CD14-positive monocyte (primary cell): ENCODE measurements around the gene ERCC1. TPM values are rescaled to one million over a fixed set of nuclear protein-coding genes. Genes with fewer than 3 reads are reported as not detected.

ENCODE experiments used
- DNase-seq, 3 donors: peaks; one replicate each; pipeline ENCODE4 v3.0.0-alpha.2; 2011 to 2022
- H2AFZ ChIP-seq: 2 replicates; pipeline ENCODE4 v1.6.0; 2012; ENCODE audit warnings: mild to moderate bottlenecking, low read depth, low read length, inconsistent platforms; ENCODE audit not compliant: insufficient read depth, poor library complexity, severe bottlenecking
- H3K27ac ChIP-seq, 2 donors: 1 replicate in 1 of 2; 2 replicates in 1 of 2; pipeline ENCODE4 v1.5.1; 2012 to 2013; ENCODE audit warnings: low read length in 2 of 2, control low read depth in 1 of 2, inconsistent platforms in 1 of 2, low read depth in 1 of 2, mild to moderate bottlenecking in 1 of 2
- H3K27me3 ChIP-seq, 2 donors: one replicate each; pipeline versions ENCODE4 v1.6.0 to v1.6.1; 2011 to 2013; ENCODE audit warnings: low read length in 2 of 2; ENCODE audit not compliant: control insufficient read depth in 2 of 2, insufficient read depth in 2 of 2
- H3K36me3 ChIP-seq, 2 donors: replicated peaks in 1 of 2; 1 replicate in 1 of 2; 2 replicates in 1 of 2; pipeline versions ENCODE4 v1.5.1 to v1.6.1; 2012 to 2013; ENCODE audit warnings: low read length in 2 of 2, control low read depth in 1 of 2, inconsistent platforms in 1 of 2, mild to moderate bottlenecking in 1 of 2; ENCODE audit not compliant: insufficient read depth in 2 of 2, control insufficient read depth in 1 of 2
- H3K4me1 ChIP-seq, 2 donors: 1 replicate in 1 of 2; 2 replicates in 1 of 2; pipeline versions ENCODE4 v1.5.1 to v1.6.1; 2012 to 2013; ENCODE audit warnings: low read length in 2 of 2, control low read depth in 1 of 2, inconsistent platforms in 1 of 2, mild to moderate bottlenecking in 1 of 2, moderate library complexity in 1 of 2; ENCODE audit not compliant: insufficient read depth in 2 of 2, control insufficient read depth in 1 of 2
- H3K4me2 ChIP-seq: replicated peaks from 2 replicates; pipeline ENCODE3; 2012; ENCODE audit warnings: low read length, moderate library complexity, mild to moderate bottlenecking; ENCODE audit not compliant: poor library complexity, severe bottlenecking; ENCODE audit errors: extremely low read depth
- H3K4me3 ChIP-seq, 3 experiments: fragments of 200-600 bp in 1 of 3; sonication (generic) in 1 of 3; replicated peaks in 1 of 3; 1 replicate in 2 of 3; 2 replicates in 1 of 3; pipeline ENCODE4 v1.5.1; 2011 to 2013; ENCODE audit warnings: low read length in 3 of 3, mild to moderate bottlenecking in 3 of 3, control low read depth in 2 of 3, low read depth in 2 of 3, inconsistent platforms in 1 of 3, moderate library complexity in 1 of 3
- H3K79me2 ChIP-seq: 2 replicates; pipeline ENCODE4 v1.6.0; 2012; ENCODE audit warnings: mild to moderate bottlenecking, control low read depth, inconsistent platforms, low read length, moderate library complexity; ENCODE audit not compliant: insufficient read depth
- H3K9ac ChIP-seq: 2 replicates; pipeline ENCODE4 v1.6.0; 2017; ENCODE audit warnings: low read length, mild to moderate bottlenecking; ENCODE audit not compliant: insufficient read depth, poor library complexity, severe bottlenecking
- H3K9me3 ChIP-seq, 2 donors: replicated peaks in 1 of 2; 1 replicate in 1 of 2; 2 replicates in 1 of 2; pipeline versions ENCODE4 v1.5.1 to v1.6.1; 2012 to 2013; ENCODE audit warnings: low read length in 2 of 2, control low read depth in 1 of 2; ENCODE audit not compliant: control insufficient read depth in 1 of 2, insufficient read depth in 1 of 2
- H4K20me1 ChIP-seq: 2 replicates; pipeline ENCODE4 v1.6.0; 2012; ENCODE audit warnings: mild to moderate bottlenecking, low read length, control low read depth, moderate library complexity; ENCODE audit not compliant: insufficient read depth
- H3K27ac Mint-ChIP-seq, 7 donors: one replicate each; pipeline ENCODE4 v1.8.0; 2020; ENCODE audit warnings: mild to moderate bottlenecking in 7 of 7, mixed read lengths in 7 of 7, moderate library complexity in 6 of 7, inconsistent platforms in 2 of 7
- H3K27me3 Mint-ChIP-seq, 3 donors: one replicate each; pipeline ENCODE4 v1.8.0; 2021 to 2022; ENCODE audit warnings: low read depth in 3 of 3, mild to moderate bottlenecking in 3 of 3, mixed read lengths in 3 of 3, moderate library complexity in 3 of 3, inconsistent platforms in 1 of 3
- H3K36me3 Mint-ChIP-seq, 2 donors: one replicate each; pipeline ENCODE4 v1.8.0; 2020; ENCODE audit warnings: mixed read lengths in 2 of 2, inconsistent platforms in 1 of 2, mild to moderate bottlenecking in 1 of 2
- H3K4me1 Mint-ChIP-seq: one replicate; pipeline ENCODE4 v1.8.0; 2020; ENCODE audit warnings: mild to moderate bottlenecking, mixed read lengths
- H3K4me3 Mint-ChIP-seq, 2 donors: one replicate each; pipeline ENCODE4 v1.8.0; 2020; ENCODE audit warnings: mild to moderate bottlenecking in 2 of 2, mixed read lengths in 2 of 2, moderate library complexity in 1 of 2
- H3K9me3 Mint-ChIP-seq, 7 donors: one replicate each; pipeline ENCODE4 v1.8.0; 2020 to 2022; ENCODE audit warnings: mixed read lengths in 7 of 7, mild to moderate bottlenecking in 6 of 7, moderate library complexity in 6 of 7, inconsistent platforms in 2 of 7
- WGBS: methylation state at CpG from one replicate; pipeline ENCODE4 v1.1.5; 2013; ENCODE audit warnings: missing lambda C conversion rate; ENCODE audit not compliant: insufficient coverage; 5-methylcytosine and 5-hydroxymethylcytosine counted together
- intact Hi-C, 2 donors: fragments of 100-400 bp; cut with micrococcal nuclease; formaldehyde crosslinking; loops; one replicate each; pipeline versions ENCODE4 v1.15.0 to v1.15.1; 2023
- polyA plus RNA-seq, 3 donors: library from polyadenylated mRNA; depleted of rRNA in 1 of 3; unstranded in 2 of 3; stranded (reverse) in 1 of 3; fragments of 300-500 nt in 2 of 3; fragments of >200 nt in 1 of 3; fragmentation: Illumina TruSeq in 2 of 3; gene quantifications; 1 replicate in 2 of 3; 2 replicates in 1 of 3; pipeline ENCODE4 v1.2.3, GENCODE V29; 2012 to 2021
- TF ChIP-seq, protein P1 (sequence below): fragments of 200-600 bp; IDR thresholded peaks from one replicate; pipeline ENCODE4 v1.8.0; 2022; ENCODE audit warnings: antibody characterized with exemption, mild to moderate bottlenecking

The ERCC1 gene
- polyA plus RNA-seq, 3 donors, result 62.2 to 78.2 (median 74.6) TPM

DNA sequence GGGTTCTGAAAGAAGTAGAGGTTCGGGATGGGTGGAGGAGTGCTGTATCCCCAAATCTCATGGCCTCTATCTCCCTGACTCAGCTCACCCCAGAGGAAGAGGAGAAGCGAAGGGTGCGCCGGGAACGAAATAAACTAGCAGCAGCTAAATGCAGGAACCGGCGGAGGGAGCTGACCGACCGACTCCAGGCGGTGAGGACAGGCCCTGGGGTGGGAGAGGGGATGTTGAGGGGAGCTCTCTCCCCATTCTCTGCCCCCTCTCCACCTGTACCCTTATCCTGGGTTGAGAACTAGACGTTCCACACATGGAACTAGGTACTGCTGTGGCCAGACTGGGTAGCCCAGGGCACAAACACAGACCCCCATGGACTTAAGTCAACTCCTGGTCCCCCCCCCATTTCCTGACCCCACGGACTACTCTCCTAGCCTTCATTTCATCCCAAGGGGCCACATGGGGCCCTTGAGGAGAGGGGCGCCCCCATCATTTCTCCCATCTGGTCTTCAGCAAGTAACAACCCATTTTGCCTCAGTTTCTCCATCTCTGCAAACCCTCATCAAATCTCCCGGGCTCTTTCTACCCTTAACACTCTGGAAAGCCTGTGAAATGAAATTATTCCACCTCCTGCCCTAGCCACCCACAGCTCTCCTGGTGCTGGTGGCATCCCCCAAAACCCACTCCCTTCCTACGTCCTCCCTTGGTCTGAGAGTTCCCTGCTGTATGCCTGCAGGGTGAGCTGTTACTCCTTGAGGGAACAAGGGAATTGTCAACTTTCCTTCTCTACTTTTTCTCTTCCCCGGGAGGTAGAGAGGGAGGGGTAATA is 47.6 kb upstream of the ERCC1 start:
- Histone ChIP-seq H3K9me3 (peaks cover 0 to 12% of the 10 kb centered on the region in 2 donors), H3K4me2 (peak overlapping the region; percentile 81), H3K79me2 (no peaks in the 10 kb centered on the region), H3K27ac (no peak overlapping the region), H3K4me1 (peaks cover 34 to 39% of the 10 kb centered on the region in 2 donors), H3K27me3 (peaks cover 21 to 64% of the 10 kb centered on the region in 2 donors), H3K9ac (no peak overlapping the region), H3K4me3 (peak overlapping the region in 2 of 3 experiments; percentile 87 to 98), H4K20me1 (peaks cover 74% of the 10 kb centered on the region), H2AFZ (no peak overlapping the region), H3K36me3 (peaks cover 0 to 9% of the 10 kb centered on the region in 2 donors)
- Mint-ChIP-seq H3K27me3 (peaks cover 72 to 88% (median 73%) of the 10 kb centered on the region in 3 donors), H3K9me3 (peaks cover 10 to 59% (median 39%) of the 10 kb centered on the region in 7 donors), H3K27ac (peak overlapping the region in 3 of 7 donors; percentile 63 to 97 (median 76)), H3K4me1 (peaks cover 43% of the 10 kb centered on the region), H3K4me3 (peak overlapping the region; percentile 99), H3K36me3 (peaks cover 44 to 57% of the 10 kb centered on the region in 2 donors)
- 61% methylated on average over 4 of the region's 16 CpGs for WGBS
- DNase-seq, result peak in 1 of 3 donors; percentile 23
- TF ChIP-seq, protein P1, sequence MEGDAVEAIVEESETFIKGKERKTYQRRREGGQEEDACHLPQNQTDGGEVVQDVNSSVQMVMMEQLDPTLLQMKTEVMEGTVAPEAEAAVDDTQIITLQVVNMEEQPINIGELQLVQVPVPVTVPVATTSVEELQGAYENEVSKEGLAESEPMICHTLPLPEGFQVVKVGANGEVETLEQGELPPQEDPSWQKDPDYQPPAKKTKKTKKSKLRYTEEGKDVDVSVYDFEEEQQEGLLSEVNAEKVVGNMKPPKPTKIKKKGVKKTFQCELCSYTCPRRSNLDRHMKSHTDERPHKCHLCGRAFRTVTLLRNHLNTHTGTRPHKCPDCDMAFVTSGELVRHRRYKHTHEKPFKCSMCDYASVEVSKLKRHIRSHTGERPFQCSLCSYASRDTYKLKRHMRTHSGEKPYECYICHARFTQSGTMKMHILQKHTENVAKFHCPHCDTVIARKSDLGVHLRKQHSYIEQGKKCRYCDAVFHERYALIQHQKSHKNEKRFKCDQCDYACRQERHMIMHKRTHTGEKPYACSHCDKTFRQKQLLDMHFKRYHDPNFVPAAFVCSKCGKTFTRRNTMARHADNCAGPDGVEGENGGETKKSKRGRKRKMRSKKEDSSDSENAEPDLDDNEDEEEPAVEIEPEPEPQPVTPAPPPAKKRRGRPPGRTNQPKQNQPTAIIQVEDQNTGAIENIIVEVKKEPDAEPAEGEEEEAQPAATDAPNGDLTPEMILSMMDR, result no peak
- intact Hi-C loops, result no loop called here

DNA sequence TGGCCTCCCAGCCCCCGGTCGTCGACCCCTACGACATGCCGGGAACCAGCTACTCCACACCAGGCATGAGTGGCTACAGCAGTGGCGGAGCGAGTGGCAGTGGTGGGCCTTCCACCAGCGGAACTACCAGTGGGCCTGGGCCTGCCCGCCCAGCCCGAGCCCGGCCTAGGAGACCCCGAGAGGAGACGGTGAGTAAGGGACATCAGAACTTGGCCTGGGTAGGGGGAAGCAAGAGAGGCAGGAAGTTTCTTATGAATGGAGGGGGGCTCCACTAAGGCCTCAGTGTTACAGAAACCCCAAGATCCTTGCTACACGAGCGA is 47.0 kb upstream of the ERCC1 start:
- TF ChIP-seq, protein P1, result no peak
- Histone ChIP-seq H3K9ac (peak overlapping the region; percentile 96), H3K4me1 (peaks cover 34 to 39% of the 10 kb centered on the region in 2 donors), H2AFZ (no peak overlapping the region), H3K27ac (no peak overlapping the region), H4K20me1 (peaks cover 74% of the 10 kb centered on the region), H3K4me2 (peak overlapping the region; percentile 81), H3K36me3 (peaks cover 0 to 9% of the 10 kb centered on the region in 2 donors), H3K4me3 (peak overlapping the region; percentile 84 to 98 (median 87)), H3K79me2 (no peaks in the 10 kb centered on the region), H3K9me3 (peaks cover 0 to 12% of the 10 kb centered on the region in 2 donors), H3K27me3 (peaks cover 21 to 58% of the 10 kb centered on the region in 2 donors)
- DNase-seq, result no peak
- peaks cover 10 to 59% (median 39%) of the 10 kb centered on the region in 7 donors for H3K9me3 Mint-ChIP-seq
- 99% methylated on average over 12 of the region's 15 CpGs for WGBS
- H3K4me3 Mint-ChIP-seq, result peak overlapping the region; percentile 99
- H3K27ac Mint-ChIP-seq, result peak overlapping the region in 5 of 7 donors; percentile 54 to 97 (median 94)
- peaks cover 44 to 57% of the 10 kb centered on the region in 2 donors for H3K36me3 Mint-ChIP-seq
- peaks cover 66 to 84% (median 75%) of the 10 kb centered on the region in 3 donors for H3K27me3 Mint-ChIP-seq
- intact Hi-C loops, result no loop called here
- H3K4me1 Mint-ChIP-seq, result peaks cover 42% of the 10 kb centered on the region
